Peyer's patch (tissue), 4 donors: ENCODE measurements around the gene HGF.

Experiments used
- POLR2A ChIP-seq, 2 donors: fragments of 450-650 bp; IDR thresholded peaks; one replicate each; pipeline ENCODE4 v1.5.1; 2017; ENCODE audit warnings: antibody characterized with exemption in 2 of 2, mild to moderate bottlenecking in 2 of 2, moderate library complexity in 2 of 2
- TF ChIP-seq, protein P1 (sequence below), 6 experiments: fragments of 450-650 bp in 4 of 6; fragments of 200-600 bp in 2 of 6; sonication (generic) in 1 of 6; IDR thresholded peaks; one replicate each; pipeline ENCODE4 v1.5.1; 2017 to 2019; ENCODE audit warnings: antibody characterized with exemption in 6 of 6, mild to moderate bottlenecking in 3 of 6, moderate library complexity in 1 of 6

DNA sequence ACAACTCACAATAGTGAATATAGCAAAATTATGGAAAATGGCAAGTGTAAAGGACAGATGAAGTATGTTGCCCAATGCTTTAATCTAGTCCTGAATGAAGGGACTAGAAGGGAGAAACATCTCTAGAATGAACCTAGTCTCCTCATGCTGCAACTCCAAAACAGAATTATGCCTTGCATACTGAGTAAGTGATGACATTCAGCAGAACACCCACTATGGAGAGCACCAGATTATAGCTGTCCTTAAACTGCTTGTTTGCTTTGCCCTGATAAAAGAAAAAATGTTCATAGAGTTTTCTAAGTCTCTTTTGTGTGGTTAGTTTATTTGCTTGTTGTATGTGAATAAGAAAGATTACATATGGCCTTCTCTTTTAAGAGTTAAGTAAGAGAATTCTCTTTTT lies 7.8 kb upstream of the HGF start:
- TF ChIP-seq, protein P1, sequence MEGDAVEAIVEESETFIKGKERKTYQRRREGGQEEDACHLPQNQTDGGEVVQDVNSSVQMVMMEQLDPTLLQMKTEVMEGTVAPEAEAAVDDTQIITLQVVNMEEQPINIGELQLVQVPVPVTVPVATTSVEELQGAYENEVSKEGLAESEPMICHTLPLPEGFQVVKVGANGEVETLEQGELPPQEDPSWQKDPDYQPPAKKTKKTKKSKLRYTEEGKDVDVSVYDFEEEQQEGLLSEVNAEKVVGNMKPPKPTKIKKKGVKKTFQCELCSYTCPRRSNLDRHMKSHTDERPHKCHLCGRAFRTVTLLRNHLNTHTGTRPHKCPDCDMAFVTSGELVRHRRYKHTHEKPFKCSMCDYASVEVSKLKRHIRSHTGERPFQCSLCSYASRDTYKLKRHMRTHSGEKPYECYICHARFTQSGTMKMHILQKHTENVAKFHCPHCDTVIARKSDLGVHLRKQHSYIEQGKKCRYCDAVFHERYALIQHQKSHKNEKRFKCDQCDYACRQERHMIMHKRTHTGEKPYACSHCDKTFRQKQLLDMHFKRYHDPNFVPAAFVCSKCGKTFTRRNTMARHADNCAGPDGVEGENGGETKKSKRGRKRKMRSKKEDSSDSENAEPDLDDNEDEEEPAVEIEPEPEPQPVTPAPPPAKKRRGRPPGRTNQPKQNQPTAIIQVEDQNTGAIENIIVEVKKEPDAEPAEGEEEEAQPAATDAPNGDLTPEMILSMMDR (IDR thresholded peaks at IDR 0.05): no peak
- no peak for TF ChIP-seq POLR2A (IDR thresholded peaks at IDR 0.05)
